SK-MEL-5 (cell line): ENCODE results near the gene DUSP3. TPM values are rescaled to one million over a fixed set of nuclear protein-coding genes. Genes with fewer than 3 reads are reported as not detected.
A peak's percentile ranks its signal among the peaks of the same experiment; 100 is the strongest.

Experiments used
- DNase-seq: peaks from one replicate; pipeline ENCODE4 v3.0.0-alpha.2; 2016; ENCODE audit warnings: low read depth, low spot score
- in situ Hi-C: cut with HindIII; loops from 2 replicates; pipeline ENCODE4 v1.10.0; 2016; ENCODE audit warnings: low sequenced_read_pairs, high pct_unique_total_duplicates, low pct_unique_long_range_greater_than_20kb
- total RNA-seq: library from RNA; depleted of rRNA; stranded (reverse); fragments of >200 nt; shearing (Covaris generic); gene quantifications from 2 replicates; pipeline ENCODE4 v1.2.3, GENCODE V29; 2014

Gene DUSP3
- total RNA-seq, 1 experiment from 2014 or later = 151 TPM

DNA sequence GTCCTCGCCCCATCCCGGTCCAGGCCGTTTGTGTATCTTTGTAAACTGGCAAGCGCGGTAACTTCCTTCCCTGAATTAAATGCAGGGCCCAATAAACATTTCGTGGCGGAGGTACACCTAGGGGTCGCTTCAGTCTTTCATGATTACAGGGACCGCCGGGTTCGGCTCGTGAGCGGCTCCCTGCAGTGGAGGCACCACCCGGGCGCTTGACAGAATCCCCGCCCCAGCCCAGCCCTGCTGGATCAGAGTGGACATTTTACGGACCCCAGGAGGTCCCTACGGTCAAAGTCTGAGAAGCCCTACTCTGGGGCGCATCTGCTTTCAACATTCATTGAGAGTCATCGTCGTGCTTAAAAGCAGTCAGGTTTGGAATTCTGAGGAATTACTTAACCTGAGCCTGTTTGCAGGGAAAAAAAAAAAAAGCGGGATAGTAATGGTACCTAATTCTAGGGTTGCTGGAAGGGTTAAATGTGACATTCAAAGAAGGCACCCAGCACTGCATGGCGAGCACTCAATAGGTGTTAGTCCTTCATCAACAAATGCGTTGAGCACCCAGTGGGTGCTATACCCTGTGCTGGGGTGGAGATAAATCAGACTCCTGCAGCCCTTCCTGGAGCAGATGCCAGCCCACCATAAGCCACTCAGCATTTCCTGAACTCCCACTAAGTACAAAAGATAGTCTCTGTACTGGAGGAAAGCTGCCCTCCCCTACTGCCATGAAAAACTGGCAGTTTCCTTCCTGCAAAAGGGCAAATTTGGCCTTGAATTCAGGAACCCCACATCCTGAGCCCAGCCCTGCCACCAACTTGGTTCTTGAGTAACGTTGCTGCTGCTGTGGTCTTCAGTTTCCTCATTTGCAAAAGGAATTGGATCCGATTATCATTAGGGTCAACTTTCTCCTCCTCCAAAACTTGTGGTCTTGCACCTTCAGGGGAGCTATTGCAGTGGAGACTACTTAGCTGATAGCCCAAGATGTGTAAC lies 658 bp upstream of the DUSP3 start:
- in situ Hi-C loops = no loop called here
- no peak for DNase-seq

DNA sequence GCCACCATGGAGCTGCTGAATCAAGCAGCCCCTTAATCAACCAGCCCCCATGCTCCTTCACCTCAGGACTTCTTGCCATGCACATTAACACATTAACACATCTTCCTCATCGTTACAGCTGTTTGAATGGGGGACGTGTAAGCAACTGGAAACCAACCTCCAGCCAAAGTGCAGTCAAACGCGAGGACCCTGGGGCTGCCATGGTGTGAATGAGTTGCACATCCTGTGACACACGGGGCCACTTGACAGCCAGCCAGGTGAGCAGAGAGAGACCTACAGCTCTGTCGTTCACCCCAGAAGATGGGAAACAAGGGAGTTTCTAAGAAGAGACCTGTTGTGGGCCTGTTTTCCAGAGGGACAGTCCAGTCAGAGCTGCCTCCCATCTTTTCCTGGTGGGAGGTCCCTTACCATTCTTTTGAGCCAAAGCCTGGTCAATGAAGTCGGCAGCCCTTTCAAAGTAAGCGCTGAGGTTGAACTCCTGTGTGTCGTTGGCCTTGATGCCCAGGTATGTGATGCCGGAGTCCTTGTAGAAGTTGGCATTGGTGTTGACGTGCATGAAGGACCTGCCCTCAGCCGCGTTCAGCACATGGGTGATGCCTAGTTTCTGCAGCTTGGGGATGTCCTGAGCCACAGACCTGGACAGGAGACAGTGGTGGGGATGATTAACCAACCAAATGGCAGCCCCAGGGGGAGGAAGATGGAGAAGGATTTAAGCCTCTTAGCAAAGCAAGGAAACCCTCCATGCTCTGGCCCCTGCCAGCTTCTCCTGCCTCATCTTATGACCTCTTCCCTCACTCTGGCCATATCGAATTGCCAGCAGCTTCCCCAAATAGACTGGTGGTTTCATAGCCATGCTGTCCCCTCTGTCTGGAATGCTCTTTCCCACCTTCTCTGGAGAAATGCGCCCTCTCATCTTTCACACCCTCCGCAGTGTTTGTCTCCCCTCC lies 4.2 kb downstream of the DUSP3 start:
- in situ Hi-C loops = no loop called here

DNA sequence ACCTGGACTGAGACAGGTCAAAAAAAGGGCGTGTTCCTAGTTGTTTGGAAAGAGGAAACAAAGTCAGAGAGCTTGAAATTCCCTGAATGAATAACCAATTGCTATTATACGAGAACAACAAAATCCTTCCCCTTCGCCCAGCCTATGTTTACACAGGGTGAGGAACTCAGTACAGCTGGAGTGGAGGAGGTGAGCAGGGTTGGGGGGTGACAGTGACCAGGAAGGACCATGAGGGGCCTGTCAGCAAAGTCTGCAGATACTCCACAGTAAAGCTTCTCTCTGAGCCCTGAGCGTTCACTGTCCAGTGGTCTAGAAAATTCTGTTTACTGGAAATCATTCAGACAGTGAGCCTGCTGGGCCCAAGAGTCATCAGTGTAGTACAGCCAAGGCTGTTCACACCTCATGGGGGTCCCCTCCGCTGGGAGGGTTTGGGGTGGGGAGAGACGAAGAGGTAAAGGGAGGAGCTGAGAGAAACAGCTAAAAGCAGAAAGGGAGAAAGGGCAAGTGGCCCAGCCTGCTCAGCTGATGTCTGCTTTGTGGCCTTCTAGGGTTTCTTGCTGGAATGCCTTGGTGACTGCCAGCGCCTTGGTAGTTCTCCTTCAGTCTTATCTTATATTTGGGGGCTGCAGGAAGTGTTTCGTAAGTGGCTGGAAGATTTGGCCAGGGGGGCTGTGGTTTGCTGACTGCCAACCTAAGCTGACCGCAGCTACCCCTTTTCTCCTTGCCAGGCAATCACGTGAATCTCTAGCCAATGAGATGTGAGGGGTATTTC lies 5.7 kb downstream of the DUSP3 start:
- DNase-seq = no peak
- in situ Hi-C loops = no loop called here

More for the DNA sequence above, 4.2 kb downstream of the DUSP3 start:
- no peak for DNase-seq

DNA sequence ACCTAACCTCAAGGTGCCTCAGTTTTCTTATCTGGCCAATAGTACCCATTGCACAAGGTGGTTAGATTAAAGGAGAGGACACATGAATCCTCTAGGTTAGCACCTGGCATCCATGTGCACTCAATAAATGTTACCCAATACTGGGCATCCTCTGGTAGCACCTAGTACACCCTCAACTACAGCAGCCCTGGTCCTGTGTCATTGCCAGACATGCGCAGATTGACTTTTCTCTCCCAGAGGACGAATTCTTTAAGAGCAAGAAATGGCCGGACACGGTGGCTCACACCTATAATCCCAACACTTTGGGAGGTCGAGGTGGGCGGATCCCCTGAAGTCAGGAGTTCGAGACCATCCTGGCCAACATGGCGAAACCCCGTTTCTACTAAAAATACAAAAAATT lies 7.3 kb downstream of the DUSP3 start:
- no peak for DNase-seq
- in situ Hi-C loops = no loop called here

DNA sequence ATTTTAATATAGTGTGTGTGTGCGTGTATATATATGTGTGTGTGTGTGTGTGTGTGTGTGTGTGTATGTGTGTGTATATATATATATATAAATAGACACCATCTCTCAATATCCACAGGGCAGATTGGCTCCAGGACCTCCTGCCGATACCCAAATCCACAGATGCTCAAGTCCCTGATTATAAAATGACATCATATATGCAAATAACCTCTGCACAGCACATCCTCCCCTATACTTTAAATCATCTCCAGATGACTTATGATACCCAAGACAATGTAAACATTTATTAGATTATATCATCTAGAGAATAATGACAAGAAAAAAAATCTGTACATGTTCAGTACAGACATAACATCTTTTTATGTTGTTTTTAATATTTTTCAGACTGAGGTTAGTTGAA lies 7.8 kb downstream of the DUSP3 start:
- in situ Hi-C loops = no loop called here
- no peak for DNase-seq

DNA sequence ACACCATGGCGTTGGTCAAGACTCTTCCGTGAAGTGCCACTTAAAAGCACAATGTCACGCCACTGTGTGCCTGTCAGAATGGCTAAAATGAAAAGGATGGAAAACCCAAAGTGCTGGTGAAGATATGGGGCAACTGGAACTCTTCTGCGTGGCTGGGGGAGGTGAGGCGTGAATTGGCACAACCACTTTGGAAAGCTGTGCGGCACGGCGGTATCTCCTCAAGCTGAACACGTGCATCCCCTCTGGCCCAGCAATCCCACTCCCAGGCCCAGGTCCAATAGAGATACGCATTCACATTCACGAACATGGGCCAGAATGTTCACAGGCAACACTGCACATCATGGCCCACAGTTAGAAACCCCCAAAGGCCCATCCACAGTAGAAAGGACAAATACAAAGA lies 8.9 kb downstream of the DUSP3 start:
- in situ Hi-C loops = no loop called here

DNA sequence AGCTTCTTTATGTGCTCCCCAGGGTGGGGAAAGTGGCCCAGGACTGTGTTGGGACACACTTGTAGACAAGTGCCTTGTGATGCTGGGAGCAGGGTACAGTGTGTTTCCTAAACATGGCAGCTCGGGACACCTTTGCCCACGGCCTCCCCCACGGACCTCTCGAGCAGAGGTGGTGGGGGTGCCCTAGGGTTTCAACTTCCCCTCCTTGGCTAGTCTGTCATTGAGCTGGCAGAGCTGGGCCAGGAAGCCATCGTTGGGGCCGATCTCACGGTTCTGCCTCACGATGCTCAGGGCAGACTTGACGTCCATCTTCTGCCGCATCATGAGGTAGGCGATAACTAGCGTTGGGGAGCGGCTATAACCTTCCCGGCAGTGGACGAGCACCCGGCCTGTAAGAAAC lies 9.4 kb downstream of the DUSP3 start:
- in situ Hi-C loops = no loop called here
- no peak for DNase-seq

More for the DNA sequence above, 8.9 kb downstream of the DUSP3 start:
- DNase-seq = no peak

DNA sequence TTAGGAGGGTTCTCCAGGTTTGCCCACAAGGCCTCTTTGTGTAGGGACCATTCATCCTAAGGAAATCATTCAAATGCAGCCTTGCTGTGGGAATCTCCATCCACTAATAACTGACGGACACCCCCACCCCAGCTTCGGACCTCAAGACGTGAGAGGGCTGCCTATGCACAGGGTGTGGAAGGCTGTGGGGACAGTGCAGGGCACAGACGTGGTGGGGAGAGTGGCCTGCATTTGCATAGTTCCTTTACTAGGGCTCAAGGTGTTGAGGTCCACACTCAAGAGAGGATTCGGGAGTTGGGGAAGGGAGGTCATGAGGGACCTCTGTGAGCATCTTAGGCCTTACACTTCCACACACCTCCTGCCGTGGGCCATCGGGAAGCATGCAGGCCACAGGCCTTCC lies 9.8 kb downstream of the DUSP3 start:
- in situ Hi-C loops = no loop called here

DNA sequence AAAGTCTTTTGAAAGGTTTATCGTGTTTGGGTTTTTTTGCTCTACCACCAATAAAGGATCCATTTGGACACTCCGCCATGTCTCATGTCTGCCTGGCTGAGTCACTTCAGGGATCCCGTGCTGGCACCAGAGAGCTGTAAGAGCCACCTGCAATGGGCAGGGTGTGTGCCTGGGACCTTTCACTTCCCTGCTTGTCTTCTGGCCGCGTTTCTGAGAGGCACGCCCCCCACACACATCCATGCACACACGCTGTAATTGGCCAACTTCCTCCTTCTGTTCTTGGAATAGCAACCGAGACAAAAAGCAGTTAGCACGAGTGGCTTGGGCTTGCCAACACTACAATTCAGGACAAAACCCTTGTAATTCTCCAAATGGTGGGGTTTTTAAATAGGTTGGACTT lies 10.4 kb downstream of the DUSP3 start:
- in situ Hi-C loops = no loop called here

More for the DNA sequence above, 9.8 kb downstream of the DUSP3 start:
- DNase-seq = no peak

DNA sequence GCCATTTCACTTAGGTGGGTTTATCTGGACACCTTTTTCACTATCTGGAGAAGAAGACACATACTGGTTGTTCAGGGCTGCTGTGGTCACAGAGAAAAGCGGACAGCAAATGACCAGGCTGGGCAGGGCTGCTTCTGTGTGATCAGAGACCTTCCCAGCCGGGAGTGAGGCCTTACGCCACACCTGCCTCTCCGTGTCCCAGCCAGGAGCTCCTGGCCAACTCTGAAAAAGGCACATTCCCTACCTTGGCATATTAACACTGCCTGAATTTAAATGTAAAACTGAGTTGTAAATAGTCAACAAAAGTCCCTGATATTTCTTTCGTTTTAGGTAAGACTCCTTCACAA lies 11.1 kb downstream of the DUSP3 start:
- in situ Hi-C loops = no loop called here

More for the DNA sequence above, 10.4 kb downstream of the DUSP3 start:
- no peak for DNase-seq

DNA sequence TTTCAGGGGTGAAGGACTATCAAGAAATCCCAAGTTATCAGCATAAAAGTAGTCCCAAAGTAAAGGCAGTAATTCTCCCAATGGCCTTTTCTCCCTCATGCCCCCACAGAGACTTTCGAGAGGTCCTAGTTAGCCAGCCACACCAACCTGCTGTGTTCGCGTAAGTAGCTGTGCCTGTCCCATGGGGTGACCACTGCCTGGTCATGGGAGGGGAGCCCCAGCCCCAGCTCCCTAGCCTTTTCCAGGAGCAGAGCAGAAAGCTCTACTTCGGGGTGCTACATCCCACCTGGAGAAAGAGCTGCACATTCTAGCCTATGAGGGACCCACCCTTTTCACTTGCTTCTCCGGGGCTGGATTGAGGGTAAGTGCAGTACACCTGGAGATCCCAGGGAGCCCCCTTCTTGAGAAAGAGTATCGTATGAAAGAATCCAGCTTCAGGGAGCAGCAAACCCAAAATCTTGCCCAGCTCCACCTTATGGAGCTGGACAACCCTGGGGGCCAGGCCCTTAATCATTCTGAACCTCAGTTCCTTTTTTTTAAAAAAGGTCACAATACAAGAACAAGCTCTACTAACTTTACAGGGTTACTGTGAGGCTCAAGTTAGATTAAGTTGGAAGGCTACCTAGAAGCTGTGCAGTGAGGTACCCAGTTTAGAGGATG lies 11.6 kb downstream of the DUSP3 start:
- in situ Hi-C loops = no loop called here
- no peak for DNase-seq

More for the DNA sequence above, 11.1 kb downstream of the DUSP3 start:
- DNase-seq = no peak

DNA sequence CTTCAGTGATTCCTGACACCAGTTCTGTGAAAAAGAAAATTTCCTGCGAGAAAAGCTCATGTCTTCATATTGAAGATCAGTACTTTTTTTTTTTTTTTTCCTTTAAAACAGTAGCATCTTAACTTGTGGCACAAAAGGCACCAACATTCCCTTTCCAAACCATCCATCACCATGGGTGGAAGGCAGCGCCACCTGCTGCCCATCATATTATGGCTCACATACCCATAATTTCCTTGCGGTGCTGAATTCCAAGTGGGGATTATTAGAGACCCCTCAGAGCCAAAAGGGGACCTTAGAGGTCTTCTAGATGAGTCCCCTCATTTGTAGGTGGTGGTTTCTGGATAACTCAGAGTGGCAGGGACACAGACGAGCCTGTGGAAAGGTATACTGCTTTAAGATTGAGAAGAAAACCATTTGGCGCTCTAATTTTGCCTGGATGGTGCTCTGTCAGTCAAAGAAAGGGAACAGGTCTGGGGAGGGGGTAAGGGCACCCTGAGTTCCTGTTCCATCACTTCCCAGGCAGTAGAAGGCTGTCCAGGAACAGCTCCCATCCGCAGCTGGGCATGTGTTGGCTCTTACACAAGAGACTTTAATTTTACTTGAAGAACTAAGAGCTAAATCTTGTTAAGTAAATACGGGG lies 12.2 kb downstream of the DUSP3 start:
- DNase-seq = peak; percentile 73
- in situ Hi-C loops = no loop called here

DNA sequence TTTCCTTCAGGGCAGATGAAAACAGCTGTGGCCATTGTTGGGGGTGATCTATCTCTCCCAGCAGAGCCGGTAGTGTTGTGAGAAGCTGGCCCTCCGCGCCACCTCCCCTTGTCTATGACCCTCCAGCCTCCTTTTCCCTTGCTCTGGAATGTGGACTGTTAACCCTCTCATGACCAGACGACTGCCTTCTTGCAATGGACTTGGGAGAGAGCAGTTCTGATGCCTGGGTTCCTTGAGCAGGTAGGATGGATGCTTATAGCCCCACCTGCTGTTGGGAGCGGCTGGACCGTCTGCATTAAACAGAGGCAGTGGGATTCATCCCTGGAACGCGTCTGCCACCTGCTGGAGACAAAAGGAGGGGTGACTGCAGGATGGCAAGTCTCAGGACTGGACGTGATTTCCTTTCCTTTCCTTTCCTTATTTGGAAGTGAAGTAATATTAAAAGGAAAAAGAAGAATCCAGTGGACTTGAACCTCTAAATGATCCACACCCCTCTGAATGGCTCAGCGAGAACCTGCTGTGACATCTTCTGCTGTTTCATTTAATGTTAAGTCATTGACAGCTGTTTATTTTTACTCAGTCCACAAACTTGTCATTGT lies 18.4 kb downstream of the DUSP3 start:
- in situ Hi-C loops = no loop called here
- DNase-seq = peak; percentile 92

DNA sequence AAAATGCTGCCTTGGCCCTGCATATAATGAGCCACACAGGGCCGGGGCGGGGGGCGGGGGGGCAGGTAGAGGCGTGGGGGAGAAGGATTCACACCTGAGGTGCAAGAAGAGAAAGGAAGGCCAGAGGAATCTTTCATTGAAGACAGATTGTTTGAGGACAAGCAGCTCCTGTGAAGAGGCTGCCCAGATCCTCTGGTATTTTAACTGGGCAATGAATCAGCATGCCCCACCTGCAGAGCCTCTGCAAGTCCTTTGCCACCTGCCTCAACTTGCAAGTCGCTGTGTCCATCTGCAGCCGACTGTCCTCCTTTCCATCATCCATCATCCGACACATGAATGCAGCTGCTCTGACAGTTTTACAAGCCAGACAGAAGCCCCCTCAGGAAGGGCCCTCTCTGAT lies 18.9 kb downstream of the DUSP3 start:
- in situ Hi-C loops = loop anchor here (10.0 kb wide), 1 partner anchor 55 kb away; no protein-coding TSS in a partner anchor
- DNase-seq = no peak

DNA sequence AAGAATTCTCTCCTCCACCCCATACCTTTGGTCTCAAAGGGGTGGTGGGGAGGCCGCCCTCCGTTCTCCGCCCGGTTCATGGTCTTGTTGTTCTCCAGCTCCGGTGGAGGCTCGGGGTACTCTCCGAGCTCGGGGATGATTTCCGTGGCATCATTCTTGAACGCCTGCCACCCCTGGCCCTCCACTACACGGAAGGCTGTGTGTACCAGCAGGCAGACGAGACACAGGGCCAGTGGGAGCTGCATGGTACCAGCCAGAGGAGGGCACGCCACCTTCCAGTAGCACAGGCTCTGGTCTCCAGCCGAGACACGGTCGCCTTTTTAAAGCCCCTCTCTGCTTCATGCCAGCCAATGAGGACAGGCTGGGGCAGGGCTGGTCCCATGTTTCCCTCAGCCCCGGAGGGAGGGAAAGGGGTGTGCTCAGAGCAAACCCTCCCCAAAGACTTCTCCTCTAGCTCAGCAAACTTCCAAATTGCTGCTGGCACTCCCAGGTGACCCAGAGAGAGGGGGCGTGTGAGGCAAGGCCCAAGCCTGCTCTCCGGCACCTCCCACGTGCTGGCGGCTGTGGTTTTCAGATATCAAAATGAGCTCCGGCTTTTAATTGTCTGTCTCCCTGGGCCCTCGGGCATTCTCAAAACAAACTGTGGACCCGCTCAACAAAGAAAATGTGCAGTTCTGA lies 20.1 kb downstream of the DUSP3 start, which contains the start of gene SOST:
SOST (minus strand) TSS at position 295 of the 678 bp plus-strand sequence; CDS start at position 245, 50 bp downstream.
- in situ Hi-C loops = loop anchor here (10.0 kb wide), 1 partner anchor 54 kb away; no protein-coding TSS in a partner anchor
- no peak for DNase-seq
